ENCODE measurements around the gene CLRN2. TPM values are rescaled to one million over a fixed set of nuclear protein-coding genes. Genes with fewer than 3 reads are reported as not detected.
"Not testable (repeated sequence)": the region's sequence is repeated elsewhere in the genome, so short reads cannot be mapped to it uniquely, and the experiment has no call there.

CLRN2 gene
- total RNA-seq, 3 donors from 2014 or later: not detected

GRCh38 chr4:17574206-17574605 is 59.2 kb downstream of the CLRN2 start:
- no peaks in the 10 kb centered on the region for H3K27me3 ChIP-seq
- no peaks in the 10 kb centered on the region for H3K4me1 ChIP-seq
- H3K9me3 ChIP-seq: no peaks in the 10 kb centered on the region
- H3K4me3 ChIP-seq: no peak overlapping the region
- intact Hi-C loops (cut with DNase I; ENCODE audit: low total_unique reads): no loop called here
- no peaks in the 10 kb centered on the region for H3K36me3 ChIP-seq
- TF ChIP-seq POLR2A (IDR thresholded peaks at IDR 0.05): no peak
- no peak for TF ChIP-seq CTCF (IDR thresholded peaks at IDR 0.05)
- no peak for TF ChIP-seq POLR2AphosphoS5 (IDR thresholded peaks at IDR 0.05)
- DNase-seq (ENCODE audit: low spot score in 2 of 2): no peak
- H3K27ac ChIP-seq: no peak overlapping the region

GRCh38 chr4:17575177-17575576 is 60.2 kb downstream of the CLRN2 start:
- H3K27me3 ChIP-seq; H3K9me3 ChIP-seq; H3K4me3 ChIP-seq; intact Hi-C loops (cut with DNase I; ENCODE audit: low total_unique reads); DNase-seq (ENCODE audit: low spot score in 2 of 2); H3K4me1 ChIP-seq; H3K36me3 ChIP-seq; H3K27ac ChIP-seq: not testable (repeated sequence)

Other genes with a start within 250 kb of the CLRN2 start
- 10 to 100 TPM; 15.1 to 27.4 (median 18.9) TPM for gene QDPR, start 3.1 kb upstream of the CLRN2 start, total RNA-seq
- 10 to 100 TPM; 72.4 to 93.4 (median 81.0) TPM for gene LAP3, start 62.0 kb downstream of the CLRN2 start, total RNA-seq
- 10 to 100 TPM; 13.8 to 22.8 (median 19.7) TPM for gene MED28, start 99.5 kb downstream of the CLRN2 start, total RNA-seq